ENCODE data around the gene ARHGAP15.

- TF ChIP-seq TAF1 (IDR thresholded peaks at IDR 0.05; ENCODE audit: low read depth) (no peak), NFIC (IDR thresholded peaks at IDR 0.05) (no peak), CREB1 (IDR thresholded peaks at IDR 0.05; ENCODE audit: low read depth) (no peak)
Measured at GRCh38 chr2:143264851-143265250, 135.6 kb downstream of the ARHGAP15 start.

Data from Ishikawa (cell line).